A549 (cell line): ENCODE data around the gene SORBS1. TPM values are rescaled to one million over a fixed set of nuclear protein-coding genes. Genes with fewer than 3 reads are reported as not detected.

Source experiments
- ATAC-seq, 2 experiments: fragments of 200-7000 bp in 1 of 2; fragments of >200 bp in 1 of 2; cut with Nextera tagmentation in 1 of 2; cut with Tn5 transposase in 1 of 2; 3 replicates each; pipeline versions ENCODE4 v1.8.0 to v1.9.1; 2018 to 2020; ENCODE audit warnings: mild to moderate bottlenecking in 1 of 2, moderate library complexity in 1 of 2
- CTCF ChIA-PET: fragments of 300-600 bp; sonication (Branson Sonifier 250); formaldehyde crosslinking; extraction: SDS; loops from one replicate; lab custom pipeline; 2021; ENCODE audit warnings: antibody characterized with exemption, inconsistent platforms; lab: Yijun Ruan, JAX
- POLR2A ChIA-PET: fragments of 350-600 bp; formaldehyde crosslinking; extraction: SDS; loops from one replicate; lab custom pipeline; 2021; ENCODE audit warnings: antibody characterized with exemption, inconsistent platforms; lab: Yijun Ruan, JAX
- DNase-seq, 2 experiments: peaks; one replicate each; pipeline versions ENCODE4 v3.0.0 to v3.0.0-alpha.2; 2011 to 2016; ENCODE audit warnings: low read depth in 1 of 2, low spot score in 1 of 2
- FAIRE-seq: peaks from 2 replicates; lab custom pipeline; 2011; peaks lifted over from hg19 to GRCh38; lab: Jason Lieb, UNC
- H3K27ac ChIP-seq, 2 experiments: fragments of >200 bp; sonication (Bioruptor Twin); formaldehyde crosslinking; 3 replicates each; pipeline ENCODE4 v1.5.1; 2016 to 2017
- H3K4me1 ChIP-seq: fragments of >200 bp; sonication (Bioruptor Twin); formaldehyde crosslinking; 3 replicates; pipeline ENCODE4 v1.6.1; 2016
- H3K4me2 ChIP-seq: fragments of >200 bp; sonication (Bioruptor Twin); formaldehyde crosslinking; 3 replicates; pipeline ENCODE4 v1.6.1; 2016
- H3K4me3 ChIP-seq: fragments of >200 bp; sonication (Bioruptor Twin); formaldehyde crosslinking; 3 replicates; pipeline ENCODE4 v1.5.1; 2016
- H3K9me3 ChIP-seq: fragments of >200 bp; sonication (Bioruptor Twin); formaldehyde crosslinking; 3 replicates; pipeline ENCODE4 v1.6.1; 2016
- CBX2 ChIP-seq: fragments of 200-600 bp; sonication (generic); IDR thresholded peaks from 2 replicates; pipeline ENCODE4 v1.6.1; 2016; ENCODE audit warnings: low read depth, mild to moderate bottlenecking, borderline replicate concordance
- CBX8 ChIP-seq: fragments of 200-600 bp; sonication (generic); IDR thresholded peaks from 2 replicates; pipeline ENCODE4 v1.6.1; 2016
- CEBPB ChIP-seq, 2 experiments: fragments of >200 bp in 1 of 2; sonication (Bioruptor Twin) in 1 of 2; formaldehyde crosslinking in 1 of 2; IDR thresholded peaks; 2 replicates each; pipeline ENCODE4 v1.6.1; 2012 to 2016
- CHD2 ChIP-seq: fragments of 150-350 bp; IDR thresholded peaks from 2 replicates; pipeline ENCODE4 v1.6.1; 2014; ENCODE audit warnings: low read length; ENCODE audit not compliant: partially characterized antibody
- EHMT2 ChIP-seq: fragments of 200-600 bp; sonication (generic); IDR thresholded peaks from 2 replicates; pipeline ENCODE4 v1.6.1; 2016; ENCODE audit warnings: antibody characterized with exemption, low read depth, mild to moderate bottlenecking, moderate library complexity
- ELK1 ChIP-seq: fragments of 150-350 bp; IDR thresholded peaks from 2 replicates; pipeline ENCODE4 v1.6.1; 2014; ENCODE audit warnings: low read depth, mild to moderate bottlenecking, low read length
- ESRRA ChIP-seq: fragments of 150-350 bp; IDR thresholded peaks from 2 replicates; pipeline ENCODE4 v1.6.1; 2014; ENCODE audit warnings: mild to moderate bottlenecking, low read length, borderline replicate concordance
- FOSB ChIP-seq: fragments of 250-450 bp; sonication (Bioruptor Pico); IDR thresholded peaks from 2 replicates; pipeline ENCODE4 v1.5.0; 2020; ENCODE audit warnings: mild to moderate bottlenecking, moderate library complexity
- FOSL2 ChIP-seq, 2 experiments: fragments of 450-650 bp in 1 of 2; fragments of >200 bp in 1 of 2; sonication (Bioruptor Twin) in 1 of 2; formaldehyde crosslinking; IDR thresholded peaks; 2 replicates each; pipeline versions ENCODE4 v1.5.0 to v1.6.1; 2016 to 2020; ENCODE audit warnings: mild to moderate bottlenecking in 1 of 2, moderate library complexity in 1 of 2
- HEYL ChIP-seq: fragments of 250-450 bp; sonication (Bioruptor Pico); IDR thresholded peaks from 2 replicates; pipeline ENCODE4 v1.8.0; 2021; ENCODE audit warnings: mild to moderate bottlenecking, moderate library complexity
- JUNB ChIP-seq: fragments of >200 bp; sonication (Bioruptor Twin); formaldehyde crosslinking; IDR thresholded peaks from 2 replicates; pipeline ENCODE4 v1.6.1; 2016
- KDM1A ChIP-seq: fragments of 200-600 bp; sonication (generic); IDR thresholded peaks from 2 replicates; pipeline ENCODE4 v1.6.1; 2016; ENCODE audit warnings: low read depth, mild to moderate bottlenecking
- KDM5A ChIP-seq: fragments of 200-600 bp; sonication (generic); IDR thresholded peaks from 2 replicates; pipeline ENCODE4 v1.6.1; 2016; ENCODE audit warnings: antibody characterized with exemption, mild to moderate bottlenecking
- MAFK ChIP-seq: fragments of 450-650 bp; IDR thresholded peaks from 2 replicates; pipeline ENCODE4 v1.6.1; 2014; ENCODE audit not compliant: partially characterized antibody
- NFE2L2 ChIP-seq: fragments of 150-350 bp; conservative IDR thresholded peaks from 2 replicates; pipeline ENCODE4 v1.6.1; 2014; ENCODE audit warnings: low read length
- RAD21 ChIP-seq, 2 experiments: fragments of >200 bp in 1 of 2; sonication (Bioruptor Twin) in 1 of 2; formaldehyde crosslinking in 1 of 2; IDR thresholded peaks in 1 of 2; conservative IDR thresholded peaks in 1 of 2; 2 replicates in 1 of 2; 3 replicates in 1 of 2; pipeline ENCODE4 v1.6.1; 2012 to 2018; ENCODE audit warnings: inconsistent platforms in 1 of 2
- RFX5 ChIP-seq: fragments of 450-650 bp; IDR thresholded peaks from 2 replicates; pipeline ENCODE4 v1.7.1; 2014; ENCODE audit warnings: antibody characterized with exemption, mild to moderate bottlenecking, moderate library complexity
- SMC3 ChIP-seq: fragments of >200 bp; sonication (Bioruptor Twin); formaldehyde crosslinking; IDR thresholded peaks from 3 replicates; pipeline ENCODE4 v1.6.1; 2018; ENCODE audit warnings: inconsistent platforms
- TP53 ChIP-seq: fragments of 250-450 bp; sonication (Bioruptor Pico); IDR thresholded peaks from 2 replicates; pipeline ENCODE4 v1.5.0; 2021; ENCODE audit warnings: mild to moderate bottlenecking, moderate library complexity
- ZC3H11A ChIP-seq: fragments of 450-650 bp; IDR thresholded peaks from 2 replicates; pipeline ENCODE4 v1.6.1; 2014; ENCODE audit warnings: antibody characterized with exemption, mild to moderate bottlenecking
- ZFP36 ChIP-seq: fragments of 450-650 bp; IDR thresholded peaks from 2 replicates; pipeline ENCODE4 v1.6.1; 2014; ENCODE audit warnings: borderline replicate concordance; ENCODE audit not compliant: partially characterized antibody
- WGBS: methylation state at CpG from one replicate; pipeline ENCODE4 v1.1.6; 2017; ENCODE audit errors: missing lambda C conversion rate; 5-methylcytosine and 5-hydroxymethylcytosine counted together
- polyA plus RNA-seq, 4 experiments: library from polyadenylated mRNA; depleted of rRNA in 3 of 4; stranded (reverse); fragments of >200 nt; fragmentation: RNase III in 1 of 4; extraction: RNeasy Plus Mini Kit Qiagen cat#74134 plus additional on column Dnase treatment in 1 of 4; gene quantifications; 2 replicates in 3 of 4; 3 replicates in 1 of 4; pipeline ENCODE4 v1.2.3, GENCODE V29; 2011 to 2017
- TF ChIP-seq, protein P1 (sequence below): fragments of >200 bp; sonication (Bioruptor Twin); formaldehyde crosslinking; IDR thresholded peaks from 2 replicates; pipeline ENCODE4 v1.6.1; 2016
- TF ChIP-seq, protein P2 (sequence below): fragments of >200 bp; sonication (Bioruptor Twin); formaldehyde crosslinking; IDR thresholded peaks from 3 replicates; pipeline ENCODE4 v1.5.1; 2016
- TF ChIP-seq, protein P3 (sequence below): fragments of 200-600 bp; sonication (generic); IDR thresholded peaks from 2 replicates; pipeline ENCODE4 v1.6.1; 2016; ENCODE audit warnings: antibody characterized with exemption, mild to moderate bottlenecking, moderate library complexity

SORBS1 gene
- polyA plus RNA-seq, 2 of the 4 experiments (the other 2 are of a cell fraction): 0.39 to 0.80 TPM

GRCh38 chr10:95542330-95542729 lies 18.8 kb downstream of the SORBS1 start:
- ChIA-PET CTCF (no interaction called here), POLR2A (no interaction called here)
- TF ChIP-seq HEYL (CRISPR knock-in tag) (no peak), JUNB (no peak), FOSL2 (IDR thresholded peaks at IDR 0.05) (no peak), FOSL2 (CRISPR knock-in tag; IDR thresholded peaks at IDR 0.05) (no peak), FOSB (no peak), RAD21 (conservative IDR thresholded peaks at IDR 0.05 in 1 of 2, IDR thresholded peaks at IDR 0.05 in 1 of 2) (no peak), CHD2 (no peak)
- TF ChIP-seq, protein P1, sequence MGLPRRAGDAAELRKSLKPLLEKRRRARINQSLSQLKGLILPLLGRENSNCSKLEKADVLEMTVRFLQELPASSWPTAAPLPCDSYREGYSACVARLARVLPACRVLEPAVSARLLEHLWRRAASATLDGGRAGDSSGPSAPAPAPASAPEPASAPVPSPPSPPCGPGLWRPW: no peak
- WGBS: 78% methylated on average over 4 of the region's 4 CpGs
- FAIRE-seq (no peak), DNase-seq (no peak), ATAC-seq (no peak)
- H3K4me2 ChIP-seq: no peak overlapping the region
- H3K4me1 ChIP-seq: no peaks in the 10 kb centered on the region
- no peak overlapping the region for H3K27ac ChIP-seq
- no peak overlapping the region for H3K4me3 ChIP-seq
- no peaks in the 10 kb centered on the region for H3K9me3 ChIP-seq

- Histone ChIP-seq H3K4me3 (no peak overlapping the region), H3K4me1 (no peaks in the 10 kb centered on the region), H3K4me2 (no peak overlapping the region), H3K27ac (no peak overlapping the region), H3K9me3 (no peaks in the 10 kb centered on the region)
- no peak for DNase-seq
- WGBS: 55% methylated on average over 2 of the region's 2 CpGs
- ChIA-PET POLR2A (no interaction called here), CTCF (interaction anchor here (1.4 to 1.8 kb wide), 2 partner anchors 10 to 95 kb away, joined by 3 to 6 read pairs; no protein-coding TSS in a partner anchor)
- ATAC-seq: no peak
- TF ChIP-seq, protein P2, sequence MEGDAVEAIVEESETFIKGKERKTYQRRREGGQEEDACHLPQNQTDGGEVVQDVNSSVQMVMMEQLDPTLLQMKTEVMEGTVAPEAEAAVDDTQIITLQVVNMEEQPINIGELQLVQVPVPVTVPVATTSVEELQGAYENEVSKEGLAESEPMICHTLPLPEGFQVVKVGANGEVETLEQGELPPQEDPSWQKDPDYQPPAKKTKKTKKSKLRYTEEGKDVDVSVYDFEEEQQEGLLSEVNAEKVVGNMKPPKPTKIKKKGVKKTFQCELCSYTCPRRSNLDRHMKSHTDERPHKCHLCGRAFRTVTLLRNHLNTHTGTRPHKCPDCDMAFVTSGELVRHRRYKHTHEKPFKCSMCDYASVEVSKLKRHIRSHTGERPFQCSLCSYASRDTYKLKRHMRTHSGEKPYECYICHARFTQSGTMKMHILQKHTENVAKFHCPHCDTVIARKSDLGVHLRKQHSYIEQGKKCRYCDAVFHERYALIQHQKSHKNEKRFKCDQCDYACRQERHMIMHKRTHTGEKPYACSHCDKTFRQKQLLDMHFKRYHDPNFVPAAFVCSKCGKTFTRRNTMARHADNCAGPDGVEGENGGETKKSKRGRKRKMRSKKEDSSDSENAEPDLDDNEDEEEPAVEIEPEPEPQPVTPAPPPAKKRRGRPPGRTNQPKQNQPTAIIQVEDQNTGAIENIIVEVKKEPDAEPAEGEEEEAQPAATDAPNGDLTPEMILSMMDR: no peak
- TF ChIP-seq ELK1 (no peak), ZFP36 (no peak), KDM1A (no peak), SMC3 (no peak), EHMT2 (no peak), FOSB (no peak), CEBPB (IDR thresholded peaks at IDR 0.05) (no peak), CBX2 (no peak), CHD2 (no peak), TP53 (CRISPR knock-in tag) (no peak), RFX5 (no peak), CBX8 (no peak), FOSL2 (IDR thresholded peaks at IDR 0.05) (no peak), FOSL2 (CRISPR knock-in tag; IDR thresholded peaks at IDR 0.05) (no peak)
- no peak for FAIRE-seq
Observed at GRCh38 chr10:95540514-95541052, 20.6 kb downstream of the SORBS1 start.

GRCh38 chr10:95539560-95540284 lies 21.4 kb downstream of the SORBS1 start:
- no peaks in the 10 kb centered on the region for H3K9me3 ChIP-seq
- H3K27ac ChIP-seq: no peak overlapping the region
- no peaks in the 10 kb centered on the region for H3K4me1 ChIP-seq
- 62% methylated on average over 7 of the region's 7 CpGs for WGBS
- no peak overlapping the region for H3K4me3 ChIP-seq
- no peak for DNase-seq
- ChIA-PET POLR2A (no interaction called here), CTCF (interaction anchor here (1.2 kb wide), 1 partner anchor 19 kb away, joined by 3 read pairs; no protein-coding TSS in a partner anchor)
- ATAC-seq: no peak
- no peak overlapping the region for H3K4me2 ChIP-seq
- no peak for FAIRE-seq
- TF ChIP-seq CHD2 (no peak), NFE2L2 (no peak), ESRRA (no peak), KDM5A (no peak), ELK1 (no peak), ZC3H11A (no peak), MAFK (no peak), EHMT2 (no peak), FOSB (no peak)
- TF ChIP-seq, protein P3, sequence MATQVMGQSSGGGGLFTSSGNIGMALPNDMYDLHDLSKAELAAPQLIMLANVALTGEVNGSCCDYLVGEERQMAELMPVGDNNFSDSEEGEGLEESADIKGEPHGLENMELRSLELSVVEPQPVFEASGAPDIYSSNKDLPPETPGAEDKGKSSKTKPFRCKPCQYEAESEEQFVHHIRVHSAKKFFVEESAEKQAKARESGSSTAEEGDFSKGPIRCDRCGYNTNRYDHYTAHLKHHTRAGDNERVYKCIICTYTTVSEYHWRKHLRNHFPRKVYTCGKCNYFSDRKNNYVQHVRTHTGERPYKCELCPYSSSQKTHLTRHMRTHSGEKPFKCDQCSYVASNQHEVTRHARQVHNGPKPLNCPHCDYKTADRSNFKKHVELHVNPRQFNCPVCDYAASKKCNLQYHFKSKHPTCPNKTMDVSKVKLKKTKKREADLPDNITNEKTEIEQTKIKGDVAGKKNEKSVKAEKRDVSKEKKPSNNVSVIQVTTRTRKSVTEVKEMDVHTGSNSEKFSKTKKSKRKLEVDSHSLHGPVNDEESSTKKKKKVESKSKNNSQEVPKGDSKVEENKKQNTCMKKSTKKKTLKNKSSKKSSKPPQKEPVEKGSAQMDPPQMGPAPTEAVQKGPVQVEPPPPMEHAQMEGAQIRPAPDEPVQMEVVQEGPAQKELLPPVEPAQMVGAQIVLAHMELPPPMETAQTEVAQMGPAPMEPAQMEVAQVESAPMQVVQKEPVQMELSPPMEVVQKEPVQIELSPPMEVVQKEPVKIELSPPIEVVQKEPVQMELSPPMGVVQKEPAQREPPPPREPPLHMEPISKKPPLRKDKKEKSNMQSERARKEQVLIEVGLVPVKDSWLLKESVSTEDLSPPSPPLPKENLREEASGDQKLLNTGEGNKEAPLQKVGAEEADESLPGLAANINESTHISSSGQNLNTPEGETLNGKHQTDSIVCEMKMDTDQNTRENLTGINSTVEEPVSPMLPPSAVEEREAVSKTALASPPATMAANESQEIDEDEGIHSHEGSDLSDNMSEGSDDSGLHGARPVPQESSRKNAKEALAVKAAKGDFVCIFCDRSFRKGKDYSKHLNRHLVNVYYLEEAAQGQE: no peak
